Endothelial cell of umbilical vein (primary cell): Measurements from ENCODE around the gene HUNK. TPM values are rescaled to one million over a fixed set of nuclear protein-coding genes. Genes with fewer than 3 reads are reported as not detected.

Experiments
- BruUV-seq: library from RNA; stranded (reverse); fragments of 400-500 nt; replicated peaks from 2 replicates; lab custom pipeline; 2021; lab: Mats Ljungman, UMichigan
- CTCF ChIA-PET: fragments of 300-600, 350-600 bp; sonication (Branson Sonifier 250); formaldehyde crosslinking; loops from one replicate; lab custom pipeline; 2021; ENCODE audit warnings: antibody characterized with exemption, inconsistent platforms; lab: Charles Lee
- POLR2A ChIA-PET: fragments of 300-600, 350-600 bp; sonication (Branson Sonifier 250); formaldehyde crosslinking; loops from one replicate; lab custom pipeline; 2021; ENCODE audit warnings: antibody characterized with exemption, inconsistent platforms; lab: Charles Lee
- DNase-seq: peaks from one replicate; pipeline ENCODE4 v3.0.0-alpha.2; 2011; ENCODE audit warnings: low read depth, low spot score
- FAIRE-seq: peaks from 2 replicates; lab custom pipeline; 2011; peaks lifted over from hg19 to GRCh38; lab: Jason Lieb, UNC
- H2AFZ ChIP-seq: 2 replicates; pipeline ENCODE4 v1.6.0; 2012; ENCODE audit warnings: low read depth, low read length, control low read depth, inconsistent platforms
- H3K27ac ChIP-seq: 2 replicates; pipeline ENCODE4 v1.5.1; 2011; ENCODE audit warnings: low read depth, mild to moderate bottlenecking, control low read depth, low read length, moderate library complexity; ENCODE audit not compliant: insufficient read depth
- H3K27me3 ChIP-seq, 2 experiments: 2 replicates each; pipeline versions ENCODE4 v1.6.0 to v1.6.1; 2011; ENCODE audit warnings: low read length in 2 of 2, mixed read lengths in 1 of 2; ENCODE audit not compliant: control insufficient read depth in 2 of 2, insufficient read depth in 2 of 2
- H3K36me3 ChIP-seq, 2 experiments: 2 replicates in 1 of 2; 3 replicates in 1 of 2; pipeline ENCODE4 v1.5.1; 2011; ENCODE audit warnings: low read length in 2 of 2, mild to moderate bottlenecking in 1 of 2, moderate library complexity in 1 of 2; ENCODE audit not compliant: control insufficient read depth in 2 of 2, insufficient read depth in 2 of 2; ENCODE audit errors: extremely low read depth in 1 of 2
- H3K4me1 ChIP-seq: 3 replicates; pipeline ENCODE4 v1.5.1; 2011; ENCODE audit warnings: mild to moderate bottlenecking, low read length; ENCODE audit not compliant: control insufficient read depth, insufficient read depth; ENCODE audit errors: extremely low read depth
- H3K4me2 ChIP-seq: 2 replicates; pipeline ENCODE4 v1.6.1; 2011; ENCODE audit warnings: low read length, control low read depth, mixed read lengths; ENCODE audit not compliant: insufficient read depth
- H3K4me3 ChIP-seq, 3 experiments: fragments of 200-600 bp in 1 of 3; sonication (generic), shearing (Covaris generic) in 1 of 3; replicated peaks in 1 of 3; 2 replicates each; pipeline ENCODE4 v1.5.1; 2011 to 2016; ENCODE audit warnings: control low read depth in 3 of 3, low read length in 3 of 3, mild to moderate bottlenecking in 2 of 3, inconsistent platforms in 1 of 3, low read depth in 1 of 3, moderate library complexity in 1 of 3; ENCODE audit not compliant: insufficient read depth in 1 of 3
- H3K79me2 ChIP-seq: 2 replicates; pipeline ENCODE4 v1.6.0; 2012; ENCODE audit warnings: low read length, inconsistent platforms; ENCODE audit not compliant: control insufficient read depth, insufficient read depth
- H3K9ac ChIP-seq: replicated peaks from 2 replicates; pipeline ENCODE3; 2011; ENCODE audit warnings: low read length, control low read depth; ENCODE audit not compliant: insufficient read depth; ENCODE audit errors: extremely low read depth
- H3K9me1 ChIP-seq: replicated peaks from 3 replicates; pipeline ENCODE4 v1.6.0; 2011; ENCODE audit warnings: mild to moderate bottlenecking, low read length; ENCODE audit not compliant: control insufficient read depth, insufficient read depth; ENCODE audit errors: extremely low read depth
- H3K9me3 ChIP-seq: replicated peaks from 2 replicates; pipeline ENCODE4 v1.5.1; 2012; ENCODE audit warnings: low read length, inconsistent platforms; ENCODE audit not compliant: control insufficient read depth, insufficient read depth
- H4K20me1 ChIP-seq: replicated peaks from 2 replicates; pipeline ENCODE3; 2011; ENCODE audit warnings: mild to moderate bottlenecking, low read length; ENCODE audit not compliant: control insufficient read depth, insufficient read depth; ENCODE audit errors: extremely low read depth
- EZH2 ChIP-seq: IDR thresholded peaks from 2 replicates; pipeline ENCODE4 v1.6.1; 2012; ENCODE audit warnings: borderline replicate concordance, low read depth, mild to moderate bottlenecking, moderate library complexity, low read length, inconsistent platforms; ENCODE audit not compliant: severe bottlenecking
- FOS ChIP-seq: IDR thresholded peaks from 2 replicates; pipeline ENCODE4 v1.6.1; 2011; ENCODE audit warnings: mild to moderate bottlenecking, low read length, moderate library complexity, borderline replicate concordance; ENCODE audit not compliant: insufficient read depth
- GATA2 ChIP-seq: IDR thresholded peaks from 2 replicates; pipeline ENCODE4 v1.7.0; 2011; ENCODE audit warnings: low read depth, mild to moderate bottlenecking, moderate library complexity, mixed read lengths, low read length; ENCODE audit not compliant: insufficient read length, insufficient read depth
- JUN ChIP-seq: IDR thresholded peaks from 2 replicates; pipeline ENCODE4 v1.6.1; 2011; ENCODE audit warnings: borderline replicate concordance, low read depth; ENCODE audit not compliant: insufficient read length, insufficient read depth
- MYC ChIP-seq: IDR thresholded peaks from one replicate; pipeline ENCODE4 v1.6.1; 2011; ENCODE audit warnings: mild to moderate bottlenecking, low read depth, low read length
- POLR2A ChIP-seq: IDR thresholded peaks from 2 replicates; pipeline ENCODE4 v1.6.1; 2012; ENCODE audit warnings: low read depth, mild to moderate bottlenecking, control low read depth, low read length
- POLR2AphosphoS5 ChIP-seq: IDR thresholded peaks from 2 replicates; pipeline ENCODE4 v1.6.1; 2012; ENCODE audit warnings: low read depth, mild to moderate bottlenecking, control low read depth, low read length, moderate library complexity; ENCODE audit not compliant: insufficient read depth
- dilution Hi-C: fragments of 300-500 bp; cut with MboI; formaldehyde crosslinking; loops from one replicate; pipeline ENCODE4 v1.15.0; 2019; ENCODE audit warnings: low sequenced_read_pairs; ENCODE audit not compliant: extremely low pct_ligation_motif_present
- intact Hi-C: fragments of 100-400 bp; cut with micrococcal nuclease; formaldehyde crosslinking; loops from one replicate; pipeline ENCODE4 v1.10.0; 2022
- polyA plus RNA-seq, 4 experiments: library from polyadenylated mRNA; depleted of rRNA in 3 of 4; stranded (reverse) in 3 of 4; unstranded in 1 of 4; fragments of >200 nt; gene quantifications; 2 replicates each; pipeline versions ENCODE4 v1.2.1 to v1.2.3, GENCODE V29; 2011 to 2012; ENCODE audit warnings: missing spikeins in 1 of 4
- total RNA-seq: library from RNA; stranded (reverse); gene quantifications from 2 replicates; pipeline ENCODE4 v1.2.3, GENCODE V29; 2021
- TF ChIP-seq, protein P1 (sequence below), 2 donors: IDR thresholded peaks; 1 replicate in 1 of 2; 2 replicates in 1 of 2; pipeline ENCODE4 v1.5.1; 2011; ENCODE audit warnings: low read length in 2 of 2, mild to moderate bottlenecking in 2 of 2, moderate library complexity in 2 of 2, control low read depth in 1 of 2, inconsistent platforms in 1 of 2, low read depth in 1 of 2; ENCODE audit not compliant: insufficient read depth in 1 of 2; ENCODE audit errors: extremely low read depth in 1 of 2
- TF ChIP-seq, protein P2 (sequence below): IDR thresholded peaks from 2 replicates; pipeline ENCODE4 v1.6.1; 2011; ENCODE audit not compliant: insufficient read depth, insufficient read length

The HUNK gene
- total and polyA plus RNA-seq, 2 donors (not counting 3 experiments of a cell fraction or from before 2014, with no cell fraction given): not detected

DNA sequence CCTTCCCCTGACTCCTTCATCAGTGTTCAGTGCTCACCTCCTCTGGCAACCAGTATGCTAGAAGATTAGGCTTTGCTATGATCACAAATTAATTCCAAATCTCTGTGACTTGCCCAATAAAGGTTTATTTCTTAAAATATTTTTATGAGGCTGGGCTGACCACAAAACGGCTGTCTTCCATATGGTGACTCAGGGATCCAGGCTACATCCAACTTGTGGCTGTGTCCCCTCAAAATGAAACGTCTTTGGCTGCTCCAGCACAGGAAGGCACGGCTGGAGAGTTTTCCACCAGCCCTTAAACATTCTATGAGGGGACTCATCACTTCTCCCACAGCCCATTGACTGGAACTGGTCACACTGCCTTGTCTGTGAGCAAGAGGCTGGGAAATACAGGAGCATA lies 131.5 kb downstream of the HUNK start:
- no peak for FAIRE-seq
- TF ChIP-seq, protein P1, sequence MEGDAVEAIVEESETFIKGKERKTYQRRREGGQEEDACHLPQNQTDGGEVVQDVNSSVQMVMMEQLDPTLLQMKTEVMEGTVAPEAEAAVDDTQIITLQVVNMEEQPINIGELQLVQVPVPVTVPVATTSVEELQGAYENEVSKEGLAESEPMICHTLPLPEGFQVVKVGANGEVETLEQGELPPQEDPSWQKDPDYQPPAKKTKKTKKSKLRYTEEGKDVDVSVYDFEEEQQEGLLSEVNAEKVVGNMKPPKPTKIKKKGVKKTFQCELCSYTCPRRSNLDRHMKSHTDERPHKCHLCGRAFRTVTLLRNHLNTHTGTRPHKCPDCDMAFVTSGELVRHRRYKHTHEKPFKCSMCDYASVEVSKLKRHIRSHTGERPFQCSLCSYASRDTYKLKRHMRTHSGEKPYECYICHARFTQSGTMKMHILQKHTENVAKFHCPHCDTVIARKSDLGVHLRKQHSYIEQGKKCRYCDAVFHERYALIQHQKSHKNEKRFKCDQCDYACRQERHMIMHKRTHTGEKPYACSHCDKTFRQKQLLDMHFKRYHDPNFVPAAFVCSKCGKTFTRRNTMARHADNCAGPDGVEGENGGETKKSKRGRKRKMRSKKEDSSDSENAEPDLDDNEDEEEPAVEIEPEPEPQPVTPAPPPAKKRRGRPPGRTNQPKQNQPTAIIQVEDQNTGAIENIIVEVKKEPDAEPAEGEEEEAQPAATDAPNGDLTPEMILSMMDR (IDR thresholded peaks at IDR 0.05; ENCODE audit: extremely low read depth in 1 of 2, insufficient read depth in 1 of 2, low read depth in 1 of 2, low read length in 2 of 2): no peak
- TF ChIP-seq POLR2AphosphoS5: no peak
- TF ChIP-seq MYC: no peak
- TF ChIP-seq GATA2: no peak
- TF ChIP-seq, protein P2, sequence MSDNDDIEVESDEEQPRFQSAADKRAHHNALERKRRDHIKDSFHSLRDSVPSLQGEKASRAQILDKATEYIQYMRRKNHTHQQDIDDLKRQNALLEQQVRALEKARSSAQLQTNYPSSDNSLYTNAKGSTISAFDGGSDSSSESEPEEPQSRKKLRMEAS: no peak
- no peak for TF ChIP-seq POLR2A
- no peak for TF ChIP-seq EZH2
- TF ChIP-seq FOS: no peak
- TF ChIP-seq JUN: no peak
- no peaks in the 10 kb centered on the region for H3K79me2 ChIP-seq
- no peak overlapping the region for H3K4me3 ChIP-seq
- no peak overlapping the region for H2AFZ ChIP-seq
- no peaks in the 10 kb centered on the region for H3K9me3 ChIP-seq
- no peaks in the 10 kb centered on the region for H4K20me1 ChIP-seq
- no peaks in the 10 kb centered on the region for H3K4me1 ChIP-seq
- POLR2A ChIA-PET: interaction anchor here (0.5 kb wide), 1 partner anchor 199 kb away, joined by 5 read pairs; no protein-coding TSS in a partner anchor
- BruUV-seq: no TSS peak
- H3K27ac ChIP-seq: no peak overlapping the region
- H3K4me2 ChIP-seq: no peak overlapping the region
- H3K9ac ChIP-seq: no peak overlapping the region
- H3K9me1 ChIP-seq: no peaks in the 10 kb centered on the region
- no peak for DNase-seq
- intact Hi-C loops (no loop called here), dilution Hi-C loops (no loop called here)
- H3K27me3 ChIP-seq: no peaks in the 10 kb centered on the region
- CTCF ChIA-PET: no interaction called here
- H3K36me3 ChIP-seq: no peaks in the 10 kb centered on the region
